GM12878 (cell line): Measurements from ENCODE around the gene SQSTM1. TPM values are rescaled to one million over a fixed set of nuclear protein-coding genes. Genes with fewer than 3 reads are reported as not detected.

Experiments used
- ATAC-seq: fragments of 200-7000 bp; cut with Tn5 transposase; 3 replicates; pipeline ENCODE4 v1.9.1; 2020; ENCODE audit warnings: mild to moderate bottlenecking, moderate library complexity
- BruUV-seq: library from RNA; stranded (reverse); fragments of 400-500 nt; replicated peaks from 2 replicates; lab custom pipeline; 2021; lab: Mats Ljungman, UMichigan
- CTCF ChIA-PET: fragments of 300-600 bp; sonication (Branson Sonifier 250); formaldehyde crosslinking; extraction: SDS; loops from one replicate; lab custom pipeline; 2021; ENCODE audit warnings: inconsistent platforms; lab: Yijun Ruan, JAX
- POLR2A ChIA-PET: fragments of 350-600 bp; formaldehyde crosslinking; extraction: SDS; loops from one replicate; lab custom pipeline; 2021; ENCODE audit warnings: inconsistent platforms; lab: Charles Lee
- RAD21 ChIA-PET: fragments of 300-600 bp; sonication (Branson Sonifier 250); formaldehyde crosslinking; loops from one replicate; lab custom pipeline; 2023; ENCODE audit warnings: antibody characterized with exemption; ENCODE audit not compliant: unreplicated experiment; lab: Charles Lee
- SMC1A ChIA-PET: fragments of 300-600 bp; sonication (Branson Sonifier 250); formaldehyde crosslinking; loops from one replicate; lab custom pipeline; 2023; ENCODE audit not compliant: unreplicated experiment, uncharacterized antibody; lab: Charles Lee
- DNase-seq: peaks from one replicate; pipeline ENCODE4 v3.0.0-alpha.2; 2011; ENCODE audit warnings: low read depth, low spot score
- FAIRE-seq: peaks from 3 replicates; lab custom pipeline; 2011; peaks lifted over from hg19 to GRCh38; lab: Jason Lieb, UNC
- H2AFZ ChIP-seq: 2 replicates; pipeline ENCODE4 v1.6.0; 2011; ENCODE audit warnings: low read depth, low read length, control low read depth; ENCODE audit not compliant: control insufficient read depth
- H3K27ac ChIP-seq: 2 replicates; pipeline ENCODE4 v1.5.1; 2011; ENCODE audit warnings: control low read depth; ENCODE audit not compliant: control insufficient read depth, insufficient read depth
- H3K27me3 ChIP-seq, 2 experiments: replicated peaks in 1 of 2; 2 replicates each; pipeline versions ENCODE4 v1.6.0 to v1.6.1; 2011; ENCODE audit warnings: low read length in 1 of 2; ENCODE audit not compliant: control insufficient read depth in 2 of 2, insufficient read depth in 2 of 2
- H3K36me3 ChIP-seq, 2 experiments: 2 replicates each; pipeline ENCODE4 v1.5.1; 2011; ENCODE audit warnings: low read length in 1 of 2; ENCODE audit not compliant: control insufficient read depth in 2 of 2, insufficient read depth in 2 of 2
- H3K4me1 ChIP-seq: 2 replicates; pipeline ENCODE4 v1.6.1; 2011; ENCODE audit warnings: mild to moderate bottlenecking, low read length, moderate library complexity, mixed read lengths; ENCODE audit not compliant: control insufficient read depth, insufficient read depth
- H3K4me2 ChIP-seq: 2 replicates; pipeline ENCODE4 v1.6.0; 2011; ENCODE audit warnings: control low read depth; ENCODE audit not compliant: control insufficient read depth, insufficient read depth
- H3K4me3 ChIP-seq: fragments of 200-600 bp; sonication (generic); 2 replicates; pipeline ENCODE4 v1.5.1; 2016
- H3K79me2 ChIP-seq: 2 replicates; pipeline ENCODE4 v1.6.0; 2011; ENCODE audit warnings: low read length; ENCODE audit not compliant: control insufficient read depth, insufficient read depth
- H3K9ac ChIP-seq: 2 replicates; pipeline ENCODE4 v1.8.0; 2011; ENCODE audit warnings: low read length, control low read depth, mixed read lengths; ENCODE audit not compliant: control insufficient read depth, insufficient read depth
- H3K9me3 ChIP-seq: replicated peaks from 3 replicates; pipeline ENCODE4 v1.5.1; 2011; ENCODE audit warnings: mild to moderate bottlenecking, low read length; ENCODE audit not compliant: control insufficient read depth, insufficient read depth
- H4K20me1 ChIP-seq: 2 replicates; pipeline ENCODE4 v1.6.0; 2011; ENCODE audit not compliant: control insufficient read depth, insufficient read depth
- BRCA1 ChIP-seq: IDR thresholded peaks from 2 replicates; pipeline ENCODE4 v1.6.1; 2011; ENCODE audit warnings: low read depth, low read length, improper control_type of control experiment
- DPF2 ChIP-seq: fragments of 450-650 bp; IDR thresholded peaks from 2 replicates; pipeline ENCODE4 v1.6.1; 2017; ENCODE audit warnings: mild to moderate bottlenecking
- HCFC1 ChIP-seq: fragments of 150-350 bp; IDR thresholded peaks from 2 replicates; pipeline ENCODE4 v1.6.1; 2014; ENCODE audit warnings: low read length
- HDAC2 ChIP-seq: fragments of 200-600 bp; sonication (generic); IDR thresholded peaks from 2 replicates; pipeline ENCODE4 v1.6.1; 2017
- HDAC6 ChIP-seq: fragments of 200-600 bp; sonication (generic); IDR thresholded peaks from one replicate; pipeline ENCODE4 v1.8.0; 2017; ENCODE audit warnings: antibody characterized with exemption; ENCODE audit not compliant: unreplicated experiment
- MEF2B ChIP-seq: fragments of 450-650 bp; IDR thresholded peaks from 2 replicates; pipeline ENCODE4 v1.6.1; 2018; ENCODE audit warnings: mild to moderate bottlenecking, moderate library complexity; ENCODE audit not compliant: partially characterized antibody, poor library complexity, severe bottlenecking
- MYB ChIP-seq: fragments of 150-350 bp; IDR thresholded peaks from 2 replicates; pipeline ENCODE4 v1.6.1; 2014; ENCODE audit warnings: mild to moderate bottlenecking, low read depth, low read length, borderline replicate concordance
- MYC ChIP-seq: IDR thresholded peaks from 2 replicates; pipeline ENCODE4 v1.6.1; 2011; ENCODE audit warnings: mild to moderate bottlenecking, low read length, moderate library complexity, inconsistent platforms; ENCODE audit not compliant: insufficient read depth, insufficient replicate concordance, insufficient read length, severe bottlenecking
- RBBP5 ChIP-seq: fragments of 200-600 bp; sonication (generic); conservative IDR thresholded peaks from 2 replicates; pipeline ENCODE4 v1.6.1; 2016
- SKIL ChIP-seq: fragments of 450-650 bp; IDR thresholded peaks from 2 replicates; pipeline ENCODE4 v1.6.1; 2017; ENCODE audit warnings: mild to moderate bottlenecking, low read depth, inconsistent platforms; ENCODE audit not compliant: poor library complexity, severe bottlenecking
- USF2 ChIP-seq: IDR thresholded peaks from 2 replicates; pipeline ENCODE4 v1.6.1; 2011; ENCODE audit warnings: low read depth, low read length, improper control_type of control experiment, borderline replicate concordance
- ZZZ3 ChIP-seq: IDR thresholded peaks from 2 replicates; pipeline ENCODE4 v1.6.1; 2011; ENCODE audit warnings: low read depth; ENCODE audit not compliant: control insufficient read depth, insufficient read length
- WGBS: methylation state at CpG from one replicate; pipeline ENCODE4 v1.1.6; 2016; ENCODE audit warnings: low lambda C conversion rate; ENCODE audit not compliant: insufficient replicate concordance, insufficient coverage; ENCODE audit errors: missing lambda C conversion rate; 5-methylcytosine and 5-hydroxymethylcytosine counted together
- in situ Hi-C: fragments of 300-500 bp; cut with MboI; formaldehyde crosslinking; loops from 9 replicates; pipeline ENCODE4 v1.14.3; 2018; ENCODE audit warnings: mixed read lengths
- intact Hi-C: fragments of 100-400 bp; cut with micrococcal nuclease; formaldehyde crosslinking; loops from one replicate; pipeline ENCODE4 v1.14.2; 2022; ENCODE audit not compliant: unreplicated experiment
- polyA plus RNA-seq, 11 experiments: library from polyadenylated mRNA; depleted of rRNA in 4 of 11; unstranded in 6 of 11; stranded (reverse) in 5 of 11; fragments of >200 nt; fragmentation: Nextera tagmentation in 4 of 11; fragmentation: Illumina TruSeq in 1 of 11; extraction: Ambion mirVana in 4 of 11; extraction: Trizol in 1 of 11; gene quantifications; 1 replicate in 1 of 11; 2 replicates in 10 of 11; pipeline versions ENCODE4 v1.2.1 to v1.2.3, GENCODE V29; 2011 to 2016; ENCODE audit warnings: inconsistent platforms in 2 of 11, missing spikeins in 2 of 11, low read depth in 1 of 11
- total RNA-seq, 4 experiments: library from RNA; depleted of rRNA in 3 of 4; stranded (reverse); fragments of >200 nt in 3 of 4; fragmentation: Illumina TruSeq in 1 of 4; extraction: Trizol in 1 of 4; gene quantifications; 2 replicates each; pipeline versions ENCODE4 v1.2.1 to v1.2.3, GENCODE V29; 2013 to 2021
- TF ChIP-seq, protein P1 (sequence below), 3 experiments: IDR thresholded peaks in 2 of 3; conservative IDR thresholded peaks in 1 of 3; 2 replicates each; pipeline ENCODE4 v1.5.1; 2011; ENCODE audit warnings: low read depth in 3 of 3, low read length in 3 of 3, mild to moderate bottlenecking in 3 of 3, control low read depth in 2 of 3, moderate library complexity in 2 of 3, inconsistent platforms in 1 of 3, mixed read lengths in 1 of 3; ENCODE audit not compliant: control insufficient read depth in 2 of 3, insufficient read depth in 1 of 3; ENCODE audit errors: extremely low read depth in 1 of 3
- TF ChIP-seq, protein P2 (sequence below): IDR thresholded peaks from 2 replicates; pipeline ENCODE4 v1.6.1; 2012; ENCODE audit warnings: improper control_type of control experiment, low read depth, low read length; ENCODE audit not compliant: insufficient replicate concordance

SQSTM1 gene
- total and polyA plus RNA-seq, 10 of the 15 experiments (the other 5 are each of a cell fraction or from before 2014, with no cell fraction given) = 6.3 to 138 (median 62.1) TPM

DNA sequence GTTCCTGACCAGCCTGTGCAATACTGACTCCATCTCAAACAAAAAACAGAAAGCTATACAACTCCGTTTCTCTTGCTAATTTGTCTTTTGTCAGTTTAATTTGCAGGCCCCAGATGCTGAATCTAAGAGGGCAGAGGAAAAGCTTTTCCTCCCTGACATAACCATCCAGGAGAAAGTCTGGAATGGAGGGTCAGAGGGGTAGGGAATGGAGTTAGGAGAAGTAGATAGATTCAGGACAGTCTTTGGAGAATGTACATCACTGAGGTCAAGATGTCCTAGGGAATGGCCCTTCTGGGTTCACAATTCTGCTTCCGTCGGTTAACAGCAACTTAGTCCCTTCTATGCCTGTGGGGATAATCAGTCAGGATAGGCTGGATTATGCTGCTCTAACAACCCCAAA lies 6.6 kb upstream of the SQSTM1 start:
- no peak overlapping the region for H3K27ac ChIP-seq
- H3K36me3 ChIP-seq = no peaks in the 10 kb centered on the region; a peak in 1 of 4 replicates
- DNase-seq = no peak
- BruUV-seq = no TSS peak
- H3K27me3 ChIP-seq = no peaks in the 10 kb centered on the region
- H3K4me3 ChIP-seq = no peak overlapping the region
- POLR2A ChIA-PET = interaction anchor here (0.5 kb wide), 1 partner anchor 61 kb away, joined by 4 read pairs; no protein-coding TSS in a partner anchor
- no peak for ATAC-seq
- H3K4me1 ChIP-seq = peaks cover 14% of the 10 kb centered on the region
- no peaks in the 10 kb centered on the region for H3K79me2 ChIP-seq
- H4K20me1 ChIP-seq = no peaks in the 10 kb centered on the region
- no peak overlapping the region for H3K4me2 ChIP-seq
- in situ Hi-C loops (loop anchor here (10.0 to 25.0 kb wide), 2 partner anchors 998 to 1689 kb away; partner anchors contain the start of gene MGAT1), intact Hi-C loops (no loop called here)
- H3K9ac ChIP-seq = no peak overlapping the region
- WGBS = 86% methylated on average over 3 of the region's 3 CpGs
- RAD21 ChIA-PET = no interaction called here
- CTCF ChIA-PET = interaction anchor here (1.0 kb wide), 1 partner anchor 12 kb away, joined by 3 read pairs; no protein-coding TSS in a partner anchor
- no peak overlapping the region for H2AFZ ChIP-seq
- SMC1A ChIA-PET = no interaction called here
- no peak for FAIRE-seq
- H3K9me3 ChIP-seq = no peaks in the 10 kb centered on the region
- TF ChIP-seq BRCA1 (no peak), HDAC6 (no peak), DPF2 (no peak), SKIL (no peak), USF2 (no peak), ZZZ3 (no peak), HDAC2 (no peak), MYB (no peak), RBBP5 (no peak), MYC (no peak), HCFC1 (no peak), MEF2B (no peak)
- TF ChIP-seq, protein P1, sequence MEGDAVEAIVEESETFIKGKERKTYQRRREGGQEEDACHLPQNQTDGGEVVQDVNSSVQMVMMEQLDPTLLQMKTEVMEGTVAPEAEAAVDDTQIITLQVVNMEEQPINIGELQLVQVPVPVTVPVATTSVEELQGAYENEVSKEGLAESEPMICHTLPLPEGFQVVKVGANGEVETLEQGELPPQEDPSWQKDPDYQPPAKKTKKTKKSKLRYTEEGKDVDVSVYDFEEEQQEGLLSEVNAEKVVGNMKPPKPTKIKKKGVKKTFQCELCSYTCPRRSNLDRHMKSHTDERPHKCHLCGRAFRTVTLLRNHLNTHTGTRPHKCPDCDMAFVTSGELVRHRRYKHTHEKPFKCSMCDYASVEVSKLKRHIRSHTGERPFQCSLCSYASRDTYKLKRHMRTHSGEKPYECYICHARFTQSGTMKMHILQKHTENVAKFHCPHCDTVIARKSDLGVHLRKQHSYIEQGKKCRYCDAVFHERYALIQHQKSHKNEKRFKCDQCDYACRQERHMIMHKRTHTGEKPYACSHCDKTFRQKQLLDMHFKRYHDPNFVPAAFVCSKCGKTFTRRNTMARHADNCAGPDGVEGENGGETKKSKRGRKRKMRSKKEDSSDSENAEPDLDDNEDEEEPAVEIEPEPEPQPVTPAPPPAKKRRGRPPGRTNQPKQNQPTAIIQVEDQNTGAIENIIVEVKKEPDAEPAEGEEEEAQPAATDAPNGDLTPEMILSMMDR (IDR thresholded peaks at IDR 0.05 in 2 of 3, conservative IDR thresholded peaks at IDR 0.05 in 1 of 3; ENCODE audit: control insufficient read depth in 2 of 3, extremely low read depth in 1 of 3, insufficient read depth in 1 of 3, low read depth in 3 of 3, low read length in 3 of 3) = no peak
- TF ChIP-seq, protein P2, sequence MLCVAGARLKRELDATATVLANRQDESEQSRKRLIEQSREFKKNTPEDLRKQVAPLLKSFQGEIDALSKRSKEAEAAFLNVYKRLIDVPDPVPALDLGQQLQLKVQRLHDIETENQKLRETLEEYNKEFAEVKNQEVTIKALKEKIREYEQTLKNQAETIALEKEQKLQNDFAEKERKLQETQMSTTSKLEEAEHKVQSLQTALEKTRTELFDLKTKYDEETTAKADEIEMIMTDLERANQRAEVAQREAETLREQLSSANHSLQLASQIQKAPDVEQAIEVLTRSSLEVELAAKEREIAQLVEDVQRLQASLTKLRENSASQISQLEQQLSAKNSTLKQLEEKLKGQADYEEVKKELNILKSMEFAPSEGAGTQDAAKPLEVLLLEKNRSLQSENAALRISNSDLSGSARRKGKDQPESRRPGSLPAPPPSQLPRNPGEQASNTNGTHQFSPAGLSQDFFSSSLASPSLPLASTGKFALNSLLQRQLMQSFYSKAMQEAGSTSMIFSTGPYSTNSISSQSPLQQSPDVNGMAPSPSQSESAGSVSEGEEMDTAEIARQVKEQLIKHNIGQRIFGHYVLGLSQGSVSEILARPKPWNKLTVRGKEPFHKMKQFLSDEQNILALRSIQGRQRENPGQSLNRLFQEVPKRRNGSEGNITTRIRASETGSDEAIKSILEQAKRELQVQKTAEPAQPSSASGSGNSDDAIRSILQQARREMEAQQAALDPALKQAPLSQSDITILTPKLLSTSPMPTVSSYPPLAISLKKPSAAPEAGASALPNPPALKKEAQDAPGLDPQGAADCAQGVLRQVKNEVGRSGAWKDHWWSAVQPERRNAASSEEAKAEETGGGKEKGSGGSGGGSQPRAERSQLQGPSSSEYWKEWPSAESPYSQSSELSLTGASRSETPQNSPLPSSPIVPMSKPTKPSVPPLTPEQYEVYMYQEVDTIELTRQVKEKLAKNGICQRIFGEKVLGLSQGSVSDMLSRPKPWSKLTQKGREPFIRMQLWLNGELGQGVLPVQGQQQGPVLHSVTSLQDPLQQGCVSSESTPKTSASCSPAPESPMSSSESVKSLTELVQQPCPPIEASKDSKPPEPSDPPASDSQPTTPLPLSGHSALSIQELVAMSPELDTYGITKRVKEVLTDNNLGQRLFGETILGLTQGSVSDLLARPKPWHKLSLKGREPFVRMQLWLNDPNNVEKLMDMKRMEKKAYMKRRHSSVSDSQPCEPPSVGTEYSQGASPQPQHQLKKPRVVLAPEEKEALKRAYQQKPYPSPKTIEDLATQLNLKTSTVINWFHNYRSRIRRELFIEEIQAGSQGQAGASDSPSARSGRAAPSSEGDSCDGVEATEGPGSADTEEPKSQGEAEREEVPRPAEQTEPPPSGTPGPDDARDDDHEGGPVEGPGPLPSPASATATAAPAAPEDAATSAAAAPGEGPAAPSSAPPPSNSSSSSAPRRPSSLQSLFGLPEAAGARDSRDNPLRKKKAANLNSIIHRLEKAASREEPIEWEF = no peak
